ENCODE measurements around the gene ATP5F1B.
A peak's percentile ranks its signal among the peaks of the same experiment; 100 is the strongest.

Gene ATP5F1B

GRCh38 chr12:56645201-56645716, 525 bp downstream of the ATP5F1B start:
- DNase-seq, result no peak

GRCh38 chr12:56644654-56645053, 1.1 kb downstream of the ATP5F1B start:
- DNase-seq, result no peak

DNA sequence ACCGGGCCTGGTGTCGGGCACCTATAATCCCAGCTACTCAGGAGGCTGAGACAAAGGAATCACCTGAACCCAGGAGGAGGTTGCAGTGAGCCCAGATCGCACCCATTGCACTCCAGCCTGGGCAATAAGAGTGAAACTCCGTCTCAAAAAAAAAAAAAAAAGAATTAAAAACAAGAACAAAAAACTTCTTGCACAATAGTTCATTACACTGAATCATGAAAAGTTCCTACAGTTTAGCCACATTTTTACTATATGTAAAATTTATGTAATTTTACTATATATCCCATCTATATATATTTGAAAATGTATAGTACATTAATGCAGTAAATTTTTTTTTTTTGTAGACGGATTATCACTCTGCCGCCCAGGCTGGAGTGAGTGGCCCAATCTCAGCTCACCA, 4.6 kb downstream of the ATP5F1B start:
- DNase-seq, result no peak

GRCh38 chr12:56637621-56638020, 8.2 kb downstream of the ATP5F1B start:
- DNase-seq, result no peak

DNA sequence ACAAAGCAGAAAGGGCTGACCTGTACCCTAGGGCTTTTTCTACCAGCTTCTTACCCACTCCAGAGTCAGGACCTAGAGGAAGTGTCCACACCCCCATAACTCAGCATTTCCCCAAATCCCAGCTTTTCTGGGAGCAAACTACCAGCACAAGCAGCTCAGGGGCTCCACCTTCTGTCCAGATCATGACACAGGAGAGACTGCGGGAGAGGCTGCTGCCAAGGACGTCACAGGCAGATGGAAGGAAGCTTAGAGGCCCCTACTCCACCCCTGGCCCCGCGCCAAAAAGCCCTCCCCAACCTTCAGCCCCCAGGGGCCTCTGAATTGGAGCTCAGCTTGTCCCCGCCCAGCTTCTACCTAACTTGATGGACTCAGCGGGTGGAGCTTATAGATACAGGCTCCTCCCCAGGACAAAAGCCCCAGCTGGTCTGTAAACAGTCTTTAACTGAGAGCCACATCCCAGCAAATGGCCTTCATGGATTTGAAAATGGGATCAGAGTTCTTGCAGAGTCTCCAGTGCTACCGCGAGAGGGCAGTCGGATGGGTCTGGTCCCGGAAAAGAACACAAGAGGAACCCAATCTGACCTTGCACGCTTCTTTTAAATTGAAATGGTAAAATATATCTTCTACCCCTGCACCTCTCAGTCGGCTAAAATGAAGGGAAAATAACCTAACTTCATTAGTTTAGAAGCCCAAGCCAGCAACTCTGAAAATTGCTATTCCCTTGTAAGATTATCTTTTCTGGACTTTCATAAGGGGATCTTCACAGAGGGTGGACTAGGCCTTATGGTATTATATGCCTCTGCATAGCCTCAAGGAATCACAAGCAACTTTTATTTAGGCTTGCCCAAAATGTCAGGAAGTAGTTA, 8.9 kb downstream of the ATP5F1B start:
- DNase-seq, result peak; percentile 94

GRCh38 chr12:56635806-56636674, 9.7 kb downstream of the ATP5F1B start:
- peak; percentile 43 for DNase-seq

- peak; percentile 22 for DNase-seq
Measured at GRCh38 chr12:56634837-56635791, 10.7 kb downstream of the ATP5F1B start.

- DNase-seq, result peak; percentile 5
Measured at GRCh38 chr12:56634242-56634836, 11.4 kb downstream of the ATP5F1B start.

DNA sequence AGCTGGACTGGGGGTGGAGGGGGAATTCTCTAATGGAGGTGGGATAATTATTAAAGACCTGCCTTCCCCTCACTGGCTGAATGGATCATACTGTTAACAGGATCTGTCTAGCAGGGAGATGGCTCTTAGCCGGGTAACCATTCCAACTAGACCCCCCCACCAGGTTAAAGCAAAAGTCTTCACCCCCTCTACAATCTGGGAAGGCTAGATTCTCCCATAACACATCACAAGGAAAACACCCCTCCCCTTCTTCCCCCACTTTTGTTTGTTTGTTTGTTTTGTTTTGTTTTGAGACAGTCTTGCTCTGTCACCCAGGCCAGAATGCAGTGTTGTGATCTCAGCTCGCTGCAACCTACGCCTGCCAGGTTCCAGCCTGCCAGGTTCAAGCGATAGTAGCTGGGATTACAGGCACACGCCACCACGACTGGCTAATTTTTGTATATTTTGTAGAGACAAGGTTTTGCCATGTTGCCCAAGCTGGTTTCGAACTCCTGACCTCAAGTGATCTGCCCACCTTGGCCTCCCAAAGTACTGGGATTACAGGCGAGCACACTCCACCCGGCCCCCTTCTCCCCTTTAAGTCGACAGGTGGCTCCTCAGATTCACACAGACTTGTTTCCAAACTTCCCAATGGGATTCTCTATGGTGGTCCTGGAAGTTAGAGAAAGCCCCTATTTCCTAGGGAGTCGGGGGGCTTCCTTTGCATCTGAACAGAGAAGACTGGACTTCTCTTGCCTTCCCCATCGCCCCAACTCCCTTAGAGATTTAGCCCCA, 12.1 kb downstream of the ATP5F1B start:
- no peak for DNase-seq

DNA sequence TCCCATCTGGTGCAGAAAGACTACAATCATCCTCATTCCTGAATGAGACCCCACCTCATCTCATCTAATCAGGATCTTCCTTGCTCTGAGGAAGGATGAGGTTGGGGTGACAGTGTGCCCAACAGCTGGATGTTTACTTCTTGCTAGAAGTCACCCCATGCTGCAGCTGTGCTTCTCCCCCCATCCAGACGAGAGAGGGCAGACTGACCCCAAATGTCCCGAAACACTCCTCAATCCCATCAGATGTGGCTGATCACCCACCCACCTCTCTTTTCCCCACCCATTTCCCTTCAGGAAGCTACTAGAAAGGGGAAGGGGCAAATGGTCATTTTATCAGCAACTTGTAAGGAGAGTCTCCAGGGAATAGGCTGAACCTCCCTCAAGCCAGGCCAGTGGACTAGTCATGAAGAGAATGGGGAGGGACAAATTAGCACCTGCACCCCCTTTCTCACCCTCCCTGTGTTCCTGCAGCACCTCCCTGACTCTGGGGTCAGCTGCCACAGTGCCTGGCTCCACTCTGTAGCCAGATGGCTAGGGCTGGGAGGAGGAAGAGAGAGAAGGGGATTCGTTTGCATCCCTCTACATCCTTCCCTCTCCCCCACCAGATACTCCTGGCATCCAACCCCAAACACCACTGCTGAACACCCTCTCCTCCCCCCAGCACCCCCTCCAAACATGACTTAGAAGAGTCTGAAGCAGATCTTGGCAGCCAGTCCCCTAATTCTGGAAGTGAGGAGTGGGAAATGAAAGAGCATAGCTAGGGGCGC, 12.9 kb downstream of the ATP5F1B start:
- DNase-seq, result no peak

DNA sequence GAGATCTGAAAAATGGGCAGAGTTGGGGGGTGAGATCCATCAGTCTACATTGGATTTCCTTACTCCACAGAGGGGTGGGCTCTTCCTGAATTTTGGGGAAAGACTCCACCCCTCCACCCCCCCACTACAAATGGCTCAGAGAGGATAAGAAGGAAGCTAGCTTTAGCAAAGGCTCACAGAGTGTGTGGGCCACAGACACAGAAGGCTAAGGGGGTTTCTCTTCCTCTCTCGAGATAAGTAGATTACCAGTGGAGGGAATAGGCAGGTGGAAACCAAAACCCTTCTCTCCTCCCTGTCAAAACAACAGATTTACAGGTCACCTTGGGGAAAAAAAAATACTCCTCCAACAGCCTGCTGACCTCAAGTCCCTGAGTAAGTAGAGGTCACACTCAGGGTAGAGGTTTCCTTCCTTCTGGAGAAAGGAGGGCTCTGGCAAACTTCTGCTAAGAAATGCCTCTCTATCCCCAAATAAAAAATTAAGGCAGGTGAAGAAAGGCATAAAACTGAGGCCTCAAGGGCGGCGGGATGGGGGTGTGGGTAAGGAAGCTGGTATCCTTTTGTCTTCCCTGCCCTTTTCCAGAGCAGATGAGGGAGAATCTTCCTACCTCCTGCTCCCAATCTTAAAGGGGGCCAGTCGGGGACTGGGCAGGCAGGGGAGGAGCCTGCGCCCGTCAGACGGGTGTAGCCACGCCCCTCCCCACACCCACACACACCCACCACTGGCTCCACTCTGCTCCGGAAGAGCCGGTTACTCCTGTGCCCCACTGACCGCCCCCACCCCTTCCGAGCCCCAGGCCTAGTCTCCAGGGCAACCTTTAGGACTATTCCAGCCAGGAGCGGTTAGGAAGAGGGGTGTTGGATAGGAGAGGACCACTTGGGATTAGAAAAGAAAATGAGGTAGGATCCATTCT, 13.7 kb downstream of the ATP5F1B start:
- no peak for DNase-seq

DNA sequence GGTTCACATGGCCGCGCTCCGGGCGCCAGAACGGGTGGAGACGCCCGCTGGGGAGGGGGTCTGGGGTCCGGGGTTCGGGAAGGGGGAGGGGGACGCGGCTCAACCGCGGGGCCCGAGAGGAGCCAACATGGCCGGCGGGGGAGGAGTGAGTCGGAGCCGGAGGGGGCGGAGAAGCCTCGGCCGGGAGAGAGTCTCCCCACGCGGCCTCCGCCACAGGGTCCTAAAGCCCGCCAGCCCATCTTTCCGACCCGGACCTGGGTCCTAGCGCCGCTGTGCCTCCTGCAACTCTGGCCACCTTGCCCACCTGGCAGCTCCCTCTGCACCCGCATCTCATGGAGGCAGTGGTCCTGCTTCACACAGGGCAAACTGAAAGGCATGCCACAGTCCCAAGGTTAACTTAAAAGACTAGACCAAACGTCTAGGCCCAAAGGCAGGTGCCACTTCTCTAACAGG, 15.6 kb downstream of the ATP5F1B start, which contains the start of gene BAZ2A:
Gene BAZ2A, minus strand, starts transcription at position 147 of the 453 bp plus-strand sequence. CDS start 12,796 bp downstream, outside the sequence.
- DNase-seq, result peak; percentile 48

GRCh38 chr12:56629459-56630179, 16.2 kb downstream of the ATP5F1B start:
- no peak for DNase-seq

- DNase-seq, result no peak
Measured at GRCh38 chr12:56628671-56629458, 16.9 kb downstream of the ATP5F1B start.

- no peak for DNase-seq
Measured at GRCh38 chr12:56626701-56627100, 19.1 kb downstream of the ATP5F1B start.

GRCh38 chr12:56622535-56622934, 23.2 kb downstream of the ATP5F1B start:
- DNase-seq, result no peak

GRCh38 chr12:56616925-56617324, 28.9 kb downstream of the ATP5F1B start:
- DNase-seq, result no peak
